Hepatocyte (in vitro differentiated cells): Measurements from ENCODE around the gene FSTL3.

Source experiments
- CTCF ChIP-seq: fragments of 200-600 bp; sonication (generic); IDR thresholded peaks from 2 replicates; pipeline ENCODE4 v1.5.1; 2016; ENCODE audit warnings: antibody characterized with exemption, mild to moderate bottlenecking; ENCODE audit not compliant: poor library complexity
- EZH2 ChIP-seq: fragments of 200-600 bp; sonication (generic); IDR thresholded peaks from 2 replicates; pipeline ENCODE4 v1.6.1; 2016; ENCODE audit warnings: antibody characterized with exemption, mild to moderate bottlenecking, borderline replicate concordance
- EZH2phosphoT487 ChIP-seq: fragments of 200-600 bp; sonication (generic); IDR thresholded peaks from one replicate; pipeline ENCODE4 v1.6.1; 2018; ENCODE audit warnings: antibody characterized with exemption, mild to moderate bottlenecking, low read depth, moderate library complexity; ENCODE audit not compliant: unreplicated experiment, severe bottlenecking

- TF ChIP-seq CTCF (no peak), EZH2 (no peak), EZH2phosphoT487 (no peak)
Measured at GRCh38 chr19:640606-641189, 35.5 kb upstream of the FSTL3 start.
